ENCODE data around the gene PDE1A. TPM values are rescaled to one million over a fixed set of nuclear protein-coding genes. Genes with fewer than 3 reads are reported as not detected.

PDE1A gene
- total and polyA plus RNA-seq, 4 donors = 0.64 to 5.2 (median 1.7) TPM

DNA sequence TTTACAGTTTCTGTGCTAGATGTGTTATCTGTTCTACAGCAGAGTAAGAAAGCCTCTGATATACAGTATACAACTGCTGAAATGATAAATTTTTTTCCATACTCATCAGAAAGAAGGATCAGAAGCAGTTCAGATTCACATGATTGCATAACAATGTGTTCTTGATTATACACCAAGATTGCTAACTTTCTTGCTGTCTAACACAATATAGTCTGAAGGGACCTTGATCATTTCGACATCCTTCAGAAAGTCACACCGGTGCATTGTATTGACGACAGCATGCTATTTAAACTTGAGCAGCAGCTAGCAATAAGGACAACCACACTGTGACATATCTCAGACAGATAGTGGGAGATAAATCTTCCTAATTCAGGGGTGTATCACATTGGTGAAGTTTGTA, 127.2 kb downstream of the PDE1A start:
- Histone ChIP-seq H3K27me3 (ENCODE audit: control insufficient read depth in 4 of 4, insufficient read depth in 4 of 4, low read length in 3 of 4) (no peaks in the 10 kb centered on the region), H3K27ac (ENCODE audit: low read depth in 1 of 2, low read length in 2 of 2) (no peak overlapping the region), H3K9me3 (ENCODE audit: control insufficient read depth in 4 of 4, low read length in 3 of 4) (peaks cover 0 to 2% (median 0%) of the 10 kb centered on the region in 4 donors), H3K4me3 (ENCODE audit: low read depth in 1 of 3, low read length in 3 of 3) (no peak overlapping the region), H3K4me1 (ENCODE audit: control insufficient read depth in 4 of 4, insufficient read depth in 4 of 4, low read length in 3 of 4) (no peaks in the 10 kb centered on the region), H3K9ac (ENCODE audit: low read depth in 1 of 2, low read length in 2 of 2) (no peak overlapping the region), H3K36me3 (ENCODE audit: control insufficient read depth in 4 of 4, insufficient read depth in 3 of 4, low read depth in 1 of 4, low read length in 3 of 4) (no peaks in the 10 kb centered on the region)
- DNase-seq (ENCODE audit: low spot score) = no peak
- TF ChIP-seq, protein P1, sequence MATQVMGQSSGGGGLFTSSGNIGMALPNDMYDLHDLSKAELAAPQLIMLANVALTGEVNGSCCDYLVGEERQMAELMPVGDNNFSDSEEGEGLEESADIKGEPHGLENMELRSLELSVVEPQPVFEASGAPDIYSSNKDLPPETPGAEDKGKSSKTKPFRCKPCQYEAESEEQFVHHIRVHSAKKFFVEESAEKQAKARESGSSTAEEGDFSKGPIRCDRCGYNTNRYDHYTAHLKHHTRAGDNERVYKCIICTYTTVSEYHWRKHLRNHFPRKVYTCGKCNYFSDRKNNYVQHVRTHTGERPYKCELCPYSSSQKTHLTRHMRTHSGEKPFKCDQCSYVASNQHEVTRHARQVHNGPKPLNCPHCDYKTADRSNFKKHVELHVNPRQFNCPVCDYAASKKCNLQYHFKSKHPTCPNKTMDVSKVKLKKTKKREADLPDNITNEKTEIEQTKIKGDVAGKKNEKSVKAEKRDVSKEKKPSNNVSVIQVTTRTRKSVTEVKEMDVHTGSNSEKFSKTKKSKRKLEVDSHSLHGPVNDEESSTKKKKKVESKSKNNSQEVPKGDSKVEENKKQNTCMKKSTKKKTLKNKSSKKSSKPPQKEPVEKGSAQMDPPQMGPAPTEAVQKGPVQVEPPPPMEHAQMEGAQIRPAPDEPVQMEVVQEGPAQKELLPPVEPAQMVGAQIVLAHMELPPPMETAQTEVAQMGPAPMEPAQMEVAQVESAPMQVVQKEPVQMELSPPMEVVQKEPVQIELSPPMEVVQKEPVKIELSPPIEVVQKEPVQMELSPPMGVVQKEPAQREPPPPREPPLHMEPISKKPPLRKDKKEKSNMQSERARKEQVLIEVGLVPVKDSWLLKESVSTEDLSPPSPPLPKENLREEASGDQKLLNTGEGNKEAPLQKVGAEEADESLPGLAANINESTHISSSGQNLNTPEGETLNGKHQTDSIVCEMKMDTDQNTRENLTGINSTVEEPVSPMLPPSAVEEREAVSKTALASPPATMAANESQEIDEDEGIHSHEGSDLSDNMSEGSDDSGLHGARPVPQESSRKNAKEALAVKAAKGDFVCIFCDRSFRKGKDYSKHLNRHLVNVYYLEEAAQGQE (IDR thresholded peaks at IDR 0.05) = no peak
- TF ChIP-seq NR2F2 (IDR thresholded peaks at IDR 0.05) (no peak), SP1 (IDR thresholded peaks at IDR 0.05) (no peak), RXRA (IDR thresholded peaks at IDR 0.05) (no peak), GABPA (IDR thresholded peaks at IDR 0.05 in 1 of 2, conservative IDR thresholded peaks at IDR 0.05 in 1 of 2) (no peak), TAF1 (conservative IDR thresholded peaks at IDR 0.05) (no peak), FOXA1 (IDR thresholded peaks at IDR 0.05) (no peak), EGR1 (IDR thresholded peaks at IDR 0.05; ENCODE audit: low read depth in 2 of 2) (no peak), HNF4G (IDR thresholded peaks at IDR 0.05) (no peak), FOXA2 (IDR thresholded peaks at IDR 0.05) (no peak), JUND (IDR thresholded peaks at IDR 0.05) (no peak), RAD21 (IDR thresholded peaks at IDR 0.05) (no peak), YY1 (IDR thresholded peaks at IDR 0.05) (no peak)
- TF ChIP-seq, protein P2, sequence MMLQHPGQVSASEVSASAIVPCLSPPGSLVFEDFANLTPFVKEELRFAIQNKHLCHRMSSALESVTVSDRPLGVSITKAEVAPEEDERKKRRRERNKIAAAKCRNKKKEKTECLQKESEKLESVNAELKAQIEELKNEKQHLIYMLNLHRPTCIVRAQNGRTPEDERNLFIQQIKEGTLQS (IDR thresholded peaks at IDR 0.05) = no peak
- TF ChIP-seq, protein P3, sequence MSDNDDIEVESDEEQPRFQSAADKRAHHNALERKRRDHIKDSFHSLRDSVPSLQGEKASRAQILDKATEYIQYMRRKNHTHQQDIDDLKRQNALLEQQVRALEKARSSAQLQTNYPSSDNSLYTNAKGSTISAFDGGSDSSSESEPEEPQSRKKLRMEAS (IDR thresholded peaks at IDR 0.05) = no peak
- TF ChIP-seq, protein P4, sequence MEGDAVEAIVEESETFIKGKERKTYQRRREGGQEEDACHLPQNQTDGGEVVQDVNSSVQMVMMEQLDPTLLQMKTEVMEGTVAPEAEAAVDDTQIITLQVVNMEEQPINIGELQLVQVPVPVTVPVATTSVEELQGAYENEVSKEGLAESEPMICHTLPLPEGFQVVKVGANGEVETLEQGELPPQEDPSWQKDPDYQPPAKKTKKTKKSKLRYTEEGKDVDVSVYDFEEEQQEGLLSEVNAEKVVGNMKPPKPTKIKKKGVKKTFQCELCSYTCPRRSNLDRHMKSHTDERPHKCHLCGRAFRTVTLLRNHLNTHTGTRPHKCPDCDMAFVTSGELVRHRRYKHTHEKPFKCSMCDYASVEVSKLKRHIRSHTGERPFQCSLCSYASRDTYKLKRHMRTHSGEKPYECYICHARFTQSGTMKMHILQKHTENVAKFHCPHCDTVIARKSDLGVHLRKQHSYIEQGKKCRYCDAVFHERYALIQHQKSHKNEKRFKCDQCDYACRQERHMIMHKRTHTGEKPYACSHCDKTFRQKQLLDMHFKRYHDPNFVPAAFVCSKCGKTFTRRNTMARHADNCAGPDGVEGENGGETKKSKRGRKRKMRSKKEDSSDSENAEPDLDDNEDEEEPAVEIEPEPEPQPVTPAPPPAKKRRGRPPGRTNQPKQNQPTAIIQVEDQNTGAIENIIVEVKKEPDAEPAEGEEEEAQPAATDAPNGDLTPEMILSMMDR (IDR thresholded peaks at IDR 0.05; ENCODE audit: low read depth, low read length, missing input control) = no peak
- TF ChIP-seq, protein P5, sequence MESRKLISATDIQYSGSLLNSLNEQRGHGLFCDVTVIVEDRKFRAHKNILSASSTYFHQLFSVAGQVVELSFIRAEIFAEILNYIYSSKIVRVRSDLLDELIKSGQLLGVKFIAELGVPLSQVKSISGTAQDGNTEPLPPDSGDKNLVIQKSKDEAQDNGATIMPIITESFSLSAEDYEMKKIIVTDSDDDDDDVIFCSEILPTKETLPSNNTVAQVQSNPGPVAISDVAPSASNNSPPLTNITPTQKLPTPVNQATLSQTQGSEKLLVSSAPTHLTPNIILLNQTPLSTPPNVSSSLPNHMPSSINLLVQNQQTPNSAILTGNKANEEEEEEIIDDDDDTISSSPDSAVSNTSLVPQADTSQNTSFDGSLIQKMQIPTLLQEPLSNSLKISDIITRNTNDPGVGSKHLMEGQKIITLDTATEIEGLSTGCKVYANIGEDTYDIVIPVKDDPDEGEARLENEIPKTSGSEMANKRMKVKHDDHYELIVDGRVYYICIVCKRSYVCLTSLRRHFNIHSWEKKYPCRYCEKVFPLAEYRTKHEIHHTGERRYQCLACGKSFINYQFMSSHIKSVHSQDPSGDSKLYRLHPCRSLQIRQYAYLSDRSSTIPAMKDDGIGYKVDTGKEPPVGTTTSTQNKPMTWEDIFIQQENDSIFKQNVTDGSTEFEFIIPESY (IDR thresholded peaks at IDR 0.05) = no peak
- 72% methylated on average over 3 of the region's 3 CpGs for WGBS
